GM18858 (cell line): ENCODE data around the gene ADGRE2.
"Not testable (repeated sequence)": the region's sequence is repeated elsewhere in the genome, so short reads cannot be mapped to it uniquely, and the experiment has no call there.

Experiments
- ATAC-seq: cut with Tn5 transposase; IDR thresholded peaks from one replicate; pipeline ENCODE4 v1.9.1; 2021; ENCODE audit not compliant: unreplicated experiment

Gene ADGRE2

GRCh38 chr19:14778110-14778845, at the start of gene ADGRE2:
Gene ADGRE2 (minus strand): TSS chr19:14778560. CDS start chr19:14776756, 1,804 bp downstream.
- ATAC-seq: not testable (repeated sequence)

GRCh38 chr19:14826006-14826405, 47.6 kb upstream of the ADGRE2 start:
- no peak for ATAC-seq

- ATAC-seq: no peak
Measured at GRCh38 chr19:14821937-14822336, 43.6 kb upstream of the ADGRE2 start.

- no peak for ATAC-seq
Measured at GRCh38 chr19:14818588-14818987, 40.2 kb upstream of the ADGRE2 start.

GRCh38 chr19:14817052-14817451, 38.7 kb upstream of the ADGRE2 start:
- ATAC-seq: no peak

GRCh38 chr19:14814982-14815652, 36.8 kb upstream of the ADGRE2 start:
- no peak for ATAC-seq

GRCh38 chr19:14809272-14810057, 31.1 kb upstream of the ADGRE2 start:
- ATAC-seq: no peak

GRCh38 chr19:14804765-14805164, 26.4 kb upstream of the ADGRE2 start:
- ATAC-seq: no peak

GRCh38 chr19:14798760-14799159, 20.4 kb upstream of the ADGRE2 start:
- ATAC-seq: no peak

GRCh38 chr19:14796021-14796420, 17.7 kb upstream of the ADGRE2 start:
- no peak for ATAC-seq

- no peak for ATAC-seq
Measured at GRCh38 chr19:14795078-14795721, 16.8 kb upstream of the ADGRE2 start.

- ATAC-seq: not testable (repeated sequence)
Measured at GRCh38 chr19:14792250-14792649, 13.9 kb upstream of the ADGRE2 start.

- no peak for ATAC-seq
Measured at GRCh38 chr19:14786421-14786851, 8.1 kb upstream of the ADGRE2 start.

- ATAC-seq: not testable (repeated sequence)
Measured at GRCh38 chr19:14785102-14785793, 6.9 kb upstream of the ADGRE2 start.

- not testable (repeated sequence) for ATAC-seq
Measured at GRCh38 chr19:14784730-14785101, 6.4 kb upstream of the ADGRE2 start.

- ATAC-seq: not testable (repeated sequence)
Measured at GRCh38 chr19:14783410-14783998, 5.1 kb upstream of the ADGRE2 start.

GRCh38 chr19:14782626-14783409, 4.5 kb upstream of the ADGRE2 start:
- no peak for ATAC-seq

GRCh38 chr19:14781713-14782536, 3.6 kb upstream of the ADGRE2 start:
- not testable (repeated sequence) for ATAC-seq
